Activated T-helper 17 cell treated with anti-CD3 and anti-CD28 coated beads, Interleukin-2, amount 50 U/mL, for 72 hours (primary cell): ENCODE results near the gene IFI27. TPM values are rescaled to one million over a fixed set of nuclear protein-coding genes. Genes with fewer than 3 reads are reported as not detected.

Source experiments
- ATAC-seq: fragments of 150-1000 bp; cut with Tn5 transposase; replicated peaks from 2 replicates; pipeline ENCODE4 v1.10.0; 2021; ENCODE audit warnings: mild to moderate bottlenecking, moderate library complexity
- H3K27ac Mint-ChIP-seq: one replicate; pipeline ENCODE4 v1.8.0; 2022; ENCODE audit warnings: mixed read lengths
- H3K27me3 Mint-ChIP-seq: one replicate; pipeline ENCODE4 v1.8.0; 2022; ENCODE audit warnings: mixed read lengths
- H3K36me3 Mint-ChIP-seq: one replicate; pipeline ENCODE4 v1.8.0; 2022; ENCODE audit warnings: low read depth, mild to moderate bottlenecking, mixed read lengths
- H3K4me1 Mint-ChIP-seq: one replicate; pipeline ENCODE4 v1.8.0; 2022; ENCODE audit warnings: mixed read lengths
- H3K4me3 Mint-ChIP-seq: one replicate; pipeline ENCODE4 v1.8.0; 2022; ENCODE audit warnings: mild to moderate bottlenecking, mixed read lengths
- H3K9me3 Mint-ChIP-seq: one replicate; pipeline ENCODE4 v1.8.0; 2022; ENCODE audit warnings: mixed read lengths
- total RNA-seq, 2 donors: library from RNA; stranded (reverse); gene quantifications; one replicate each; pipeline ENCODE4 v1.2.3, GENCODE V29; 2022

Gene IFI27
- total RNA-seq, 2 donors from 2014 or later, result 2.1 to 3.0 TPM

GRCh38 chr14:94165744-94166143 lies 55.2 kb downstream of the IFI27 start:
- H3K9me3 Mint-ChIP-seq, result no peaks in the 10 kb centered on the region
- no peak overlapping the region for H3K4me3 Mint-ChIP-seq
- no peaks in the 10 kb centered on the region for H3K27me3 Mint-ChIP-seq
- H3K4me1 Mint-ChIP-seq, result peaks cover 19% of the 10 kb centered on the region
- no peak for ATAC-seq
- no peaks in the 10 kb centered on the region for H3K36me3 Mint-ChIP-seq
- peak overlapping the region; percentile 20 for H3K27ac Mint-ChIP-seq

Other genes with a start within 250 kb of the IFI27 start
- not detected for gene FAM181A, start 183.4 kb upstream of the IFI27 start, total RNA-seq
- 10 to 100 TPM; 48.5 to 68.7 TPM for gene ASB2, start 134.2 kb upstream of the IFI27 start, total RNA-seq
- gene CCDC197, start 113.4 kb upstream of the IFI27 start, total RNA-seq, result under 1 TPM in 1 of 2 donors, not detected in 1; 0.37 TPM
- gene OTUB2, start 84.4 kb upstream of the IFI27 start, total RNA-seq, result 10 to 100 TPM in 1 of 2 donors, 1 to 10 TPM in 1; 6.3 to 11.0 TPM
- 100 to 1,000 TPM; 222 to 241 TPM for gene DDX24, start 29.5 kb upstream of the IFI27 start, total RNA-seq
- 10 to 100 TPM; 34.5 to 35.4 TPM for gene IFI27L1, start 29.4 kb upstream of the IFI27 start, total RNA-seq
- gene IFI27L2, start 18.9 kb downstream of the IFI27 start, total RNA-seq, result 10 to 100 TPM; 58.5 to 58.8 TPM
- gene PPP4R4, start 63.6 kb downstream of the IFI27 start, total RNA-seq, result 10 to 100 TPM in 1 of 2 donors, 1 to 10 TPM in 1; 1.8 to 68.2 TPM
- gene SERPINA10, start 182.5 kb downstream of the IFI27 start, total RNA-seq, result not detected
- gene SERPINA6, start 212.6 kb downstream of the IFI27 start, total RNA-seq, result under 1 TPM in 1 of 2 donors, not detected in 1; 0.61 TPM